Measurements from ENCODE around the gene CEP85L. TPM values are rescaled to one million over a fixed set of nuclear protein-coding genes. Genes with fewer than 3 reads are reported as not detected.

Gene CEP85L
- polyA plus RNA-seq, 1 of the 3 experiments (the other 2 are of a cell fraction), result 1.1 TPM

DNA sequence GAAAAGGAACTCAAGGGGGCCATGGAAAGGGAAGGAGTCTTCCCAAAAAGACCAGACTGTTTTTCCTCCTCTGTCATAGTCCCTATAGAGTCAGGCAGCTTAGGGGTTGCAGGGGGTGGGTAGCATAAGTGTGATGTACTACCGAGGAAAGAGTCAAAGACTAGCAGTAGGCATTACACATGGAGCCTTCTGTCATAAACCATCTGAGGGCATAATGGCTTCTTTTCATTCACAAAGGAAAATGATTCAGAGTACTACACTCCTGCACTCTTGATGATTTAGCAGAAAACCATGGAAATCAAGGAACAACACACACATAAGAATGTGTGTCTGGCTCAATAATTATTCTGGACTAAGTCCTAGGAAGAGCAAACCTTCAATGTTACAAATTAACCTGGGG, 88.4 kb downstream of the CEP85L start:
- Histone ChIP-seq H2AFZ (ENCODE audit: low read depth) (no peak overlapping the region), H3K4me2 (no peak overlapping the region; the same call in 1 of the 2 replicates), H3K4me3 (ENCODE audit: low read depth in 2 of 2, low read length in 1 of 2) (no peak overlapping the region), H4K20me1 (ENCODE audit: insufficient read depth) (0 out of 2 replicates have a peak, but pooled peaks cover 4% of the 10 kb centered on the region), H3K9me3 (no peaks in the 10 kb centered on the region), H3K36me3 (replicated peaks in 1 of 2; ENCODE audit: control insufficient read depth in 1 of 2, insufficient read depth in 2 of 2, low read length in 1 of 2) (peaks cover 0 to 8% of the 10 kb centered on the region in 2 experiments), H3K27ac (ENCODE audit: low read depth in 2 of 2, low read length in 1 of 2) (peak overlapping the region in 1 of 2 experiments; percentile 11; a peak in 1 of 4 replicates), H3K9me2 (no peaks in the 10 kb centered on the region), H3K27me3 (ENCODE audit: insufficient read depth) (no peaks in the 10 kb centered on the region), H3K9ac (no peak overlapping the region), H3K4me1 (ENCODE audit: control insufficient read depth in 1 of 2, insufficient read depth in 2 of 2, low read depth in 1 of 2, low read length in 1 of 2) (peaks cover 0 to 14% of the 10 kb centered on the region in 2 experiments; a peak in 3 of 4 replicates), H3K79me2 (ENCODE audit: insufficient read depth) (no peaks in the 10 kb centered on the region), H3F3A (replicated peaks; ENCODE audit: insufficient read depth) (peaks cover 9% of the 10 kb centered on the region)
- whole genome bisulfite sequencing (ENCODE audit: low lambda C conversion rate), result 85% methylated on average over 1 of the region's 1 CpG
- ChIA-PET POLR2A (no interaction called here), CTCF (interaction anchor here (1.0 kb wide), 1 partner anchor 238 kb away, joined by 4 read pairs; no protein-coding TSS in a partner anchor)
- DNase-seq, result no peak
- TF ChIP-seq TEAD4 (IDR thresholded peaks at IDR 0.05; ENCODE audit: borderline replicate concordance, insufficient read depth), result no peak
- TF ChIP-seq, protein P1, sequence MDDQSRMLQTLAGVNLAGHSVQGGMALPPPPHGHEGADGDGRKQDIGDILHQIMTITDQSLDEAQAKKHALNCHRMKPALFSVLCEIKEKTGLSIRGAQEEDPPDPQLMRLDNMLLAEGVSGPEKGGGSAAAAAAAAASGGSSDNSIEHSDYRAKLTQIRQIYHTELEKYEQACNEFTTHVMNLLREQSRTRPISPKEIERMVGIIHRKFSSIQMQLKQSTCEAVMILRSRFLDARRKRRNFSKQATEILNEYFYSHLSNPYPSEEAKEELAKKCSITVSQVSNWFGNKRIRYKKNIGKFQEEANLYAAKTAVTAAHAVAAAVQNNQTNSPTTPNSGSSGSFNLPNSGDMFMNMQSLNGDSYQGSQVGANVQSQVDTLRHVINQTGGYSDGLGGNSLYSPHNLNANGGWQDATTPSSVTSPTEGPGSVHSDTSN (IDR thresholded peaks at IDR 0.05), result no peak
- no peak for TF ChIP-seq JUND (IDR thresholded peaks at IDR 0.05)
- no peak for TF ChIP-seq POLR2AphosphoS5 (IDR thresholded peaks at IDR 0.05; ENCODE audit: low read depth, low read length)
- TF ChIP-seq GATA2 (CRISPR knock-in tag; IDR thresholded peaks at IDR 0.05), result no peak
- TF ChIP-seq CHD2 (IDR thresholded peaks at IDR 0.05; ENCODE audit: low read length, partially characterized antibody), result no peak
- TF ChIP-seq, protein P2, sequence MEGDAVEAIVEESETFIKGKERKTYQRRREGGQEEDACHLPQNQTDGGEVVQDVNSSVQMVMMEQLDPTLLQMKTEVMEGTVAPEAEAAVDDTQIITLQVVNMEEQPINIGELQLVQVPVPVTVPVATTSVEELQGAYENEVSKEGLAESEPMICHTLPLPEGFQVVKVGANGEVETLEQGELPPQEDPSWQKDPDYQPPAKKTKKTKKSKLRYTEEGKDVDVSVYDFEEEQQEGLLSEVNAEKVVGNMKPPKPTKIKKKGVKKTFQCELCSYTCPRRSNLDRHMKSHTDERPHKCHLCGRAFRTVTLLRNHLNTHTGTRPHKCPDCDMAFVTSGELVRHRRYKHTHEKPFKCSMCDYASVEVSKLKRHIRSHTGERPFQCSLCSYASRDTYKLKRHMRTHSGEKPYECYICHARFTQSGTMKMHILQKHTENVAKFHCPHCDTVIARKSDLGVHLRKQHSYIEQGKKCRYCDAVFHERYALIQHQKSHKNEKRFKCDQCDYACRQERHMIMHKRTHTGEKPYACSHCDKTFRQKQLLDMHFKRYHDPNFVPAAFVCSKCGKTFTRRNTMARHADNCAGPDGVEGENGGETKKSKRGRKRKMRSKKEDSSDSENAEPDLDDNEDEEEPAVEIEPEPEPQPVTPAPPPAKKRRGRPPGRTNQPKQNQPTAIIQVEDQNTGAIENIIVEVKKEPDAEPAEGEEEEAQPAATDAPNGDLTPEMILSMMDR (IDR thresholded peaks at IDR 0.05), result no peak
- no peak for TF ChIP-seq RXRA (IDR thresholded peaks at IDR 0.05; ENCODE audit: borderline replicate concordance, low read depth)
- TF ChIP-seq FOSL2 (IDR thresholded peaks at IDR 0.05; ENCODE audit: borderline replicate concordance, low read depth), result no peak
- no peak for TF ChIP-seq MXI1 (IDR thresholded peaks at IDR 0.05; ENCODE audit: low read depth, low read length)
- no peak for TF ChIP-seq NFIC (IDR thresholded peaks at IDR 0.05; ENCODE audit: borderline replicate concordance)
- TF ChIP-seq, protein P3, sequence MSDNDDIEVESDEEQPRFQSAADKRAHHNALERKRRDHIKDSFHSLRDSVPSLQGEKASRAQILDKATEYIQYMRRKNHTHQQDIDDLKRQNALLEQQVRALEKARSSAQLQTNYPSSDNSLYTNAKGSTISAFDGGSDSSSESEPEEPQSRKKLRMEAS (IDR thresholded peaks at IDR 0.05; ENCODE audit: low read depth), result no peak
- TF ChIP-seq, protein P4, sequence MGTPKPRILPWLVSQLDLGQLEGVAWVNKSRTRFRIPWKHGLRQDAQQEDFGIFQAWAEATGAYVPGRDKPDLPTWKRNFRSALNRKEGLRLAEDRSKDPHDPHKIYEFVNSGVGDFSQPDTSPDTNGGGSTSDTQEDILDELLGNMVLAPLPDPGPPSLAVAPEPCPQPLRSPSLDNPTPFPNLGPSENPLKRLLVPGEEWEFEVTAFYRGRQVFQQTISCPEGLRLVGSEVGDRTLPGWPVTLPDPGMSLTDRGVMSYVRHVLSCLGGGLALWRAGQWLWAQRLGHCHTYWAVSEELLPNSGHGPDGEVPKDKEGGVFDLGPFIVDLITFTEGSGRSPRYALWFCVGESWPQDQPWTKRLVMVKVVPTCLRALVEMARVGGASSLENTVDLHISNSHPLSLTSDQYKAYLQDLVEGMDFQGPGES (IDR thresholded peaks at IDR 0.05; ENCODE audit: low read depth, low read length), result no peak
- TF ChIP-seq RFX5 (IDR thresholded peaks at IDR 0.05; ENCODE audit: low read length), result no peak
- TF ChIP-seq, protein P5, sequence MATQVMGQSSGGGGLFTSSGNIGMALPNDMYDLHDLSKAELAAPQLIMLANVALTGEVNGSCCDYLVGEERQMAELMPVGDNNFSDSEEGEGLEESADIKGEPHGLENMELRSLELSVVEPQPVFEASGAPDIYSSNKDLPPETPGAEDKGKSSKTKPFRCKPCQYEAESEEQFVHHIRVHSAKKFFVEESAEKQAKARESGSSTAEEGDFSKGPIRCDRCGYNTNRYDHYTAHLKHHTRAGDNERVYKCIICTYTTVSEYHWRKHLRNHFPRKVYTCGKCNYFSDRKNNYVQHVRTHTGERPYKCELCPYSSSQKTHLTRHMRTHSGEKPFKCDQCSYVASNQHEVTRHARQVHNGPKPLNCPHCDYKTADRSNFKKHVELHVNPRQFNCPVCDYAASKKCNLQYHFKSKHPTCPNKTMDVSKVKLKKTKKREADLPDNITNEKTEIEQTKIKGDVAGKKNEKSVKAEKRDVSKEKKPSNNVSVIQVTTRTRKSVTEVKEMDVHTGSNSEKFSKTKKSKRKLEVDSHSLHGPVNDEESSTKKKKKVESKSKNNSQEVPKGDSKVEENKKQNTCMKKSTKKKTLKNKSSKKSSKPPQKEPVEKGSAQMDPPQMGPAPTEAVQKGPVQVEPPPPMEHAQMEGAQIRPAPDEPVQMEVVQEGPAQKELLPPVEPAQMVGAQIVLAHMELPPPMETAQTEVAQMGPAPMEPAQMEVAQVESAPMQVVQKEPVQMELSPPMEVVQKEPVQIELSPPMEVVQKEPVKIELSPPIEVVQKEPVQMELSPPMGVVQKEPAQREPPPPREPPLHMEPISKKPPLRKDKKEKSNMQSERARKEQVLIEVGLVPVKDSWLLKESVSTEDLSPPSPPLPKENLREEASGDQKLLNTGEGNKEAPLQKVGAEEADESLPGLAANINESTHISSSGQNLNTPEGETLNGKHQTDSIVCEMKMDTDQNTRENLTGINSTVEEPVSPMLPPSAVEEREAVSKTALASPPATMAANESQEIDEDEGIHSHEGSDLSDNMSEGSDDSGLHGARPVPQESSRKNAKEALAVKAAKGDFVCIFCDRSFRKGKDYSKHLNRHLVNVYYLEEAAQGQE (IDR thresholded peaks at IDR 0.05; ENCODE audit: low read depth, low read length), result no peak
- TF ChIP-seq GABPA (IDR thresholded peaks at IDR 0.05; ENCODE audit: low read depth), result no peak
- no peak for TF ChIP-seq FOXM1 (IDR thresholded peaks at IDR 0.05; ENCODE audit: low read depth)
- TF ChIP-seq, protein P6, sequence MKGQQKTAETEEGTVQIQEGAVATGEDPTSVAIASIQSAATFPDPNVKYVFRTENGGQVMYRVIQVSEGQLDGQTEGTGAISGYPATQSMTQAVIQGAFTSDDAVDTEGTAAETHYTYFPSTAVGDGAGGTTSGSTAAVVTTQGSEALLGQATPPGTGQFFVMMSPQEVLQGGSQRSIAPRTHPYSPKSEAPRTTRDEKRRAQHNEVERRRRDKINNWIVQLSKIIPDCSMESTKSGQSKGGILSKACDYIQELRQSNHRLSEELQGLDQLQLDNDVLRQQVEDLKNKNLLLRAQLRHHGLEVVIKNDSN (IDR thresholded peaks at IDR 0.05; ENCODE audit: borderline replicate concordance, low read depth), result no peak
- no peak for TF ChIP-seq EP300 (IDR thresholded peaks at IDR 0.05; ENCODE audit: borderline replicate concordance in 1 of 2, low read depth in 1 of 2, low read length in 1 of 2)

Data from SK-N-SH (cell line).